ENCODE data around the gene DES.

DES gene

GRCh38 chr2:219471476-219472371 is 53.5 kb downstream of the DES start:
- Histone ChIP-seq H3K9me3 (ENCODE audit: control insufficient read depth, insufficient read depth, low read length) (no peaks in the 10 kb centered on the region), H3K4me1 (ENCODE audit: insufficient read depth, low read length) (peaks cover 12% of the 10 kb centered on the region), H3K36me3 (ENCODE audit: insufficient read depth, low read length) (0 out of 2 replicates have a peak, but pooled peaks cover 2% of the 10 kb centered on the region), H3K9ac (ENCODE audit: low read depth, low read length) (no peak overlapping the region)

DNA sequence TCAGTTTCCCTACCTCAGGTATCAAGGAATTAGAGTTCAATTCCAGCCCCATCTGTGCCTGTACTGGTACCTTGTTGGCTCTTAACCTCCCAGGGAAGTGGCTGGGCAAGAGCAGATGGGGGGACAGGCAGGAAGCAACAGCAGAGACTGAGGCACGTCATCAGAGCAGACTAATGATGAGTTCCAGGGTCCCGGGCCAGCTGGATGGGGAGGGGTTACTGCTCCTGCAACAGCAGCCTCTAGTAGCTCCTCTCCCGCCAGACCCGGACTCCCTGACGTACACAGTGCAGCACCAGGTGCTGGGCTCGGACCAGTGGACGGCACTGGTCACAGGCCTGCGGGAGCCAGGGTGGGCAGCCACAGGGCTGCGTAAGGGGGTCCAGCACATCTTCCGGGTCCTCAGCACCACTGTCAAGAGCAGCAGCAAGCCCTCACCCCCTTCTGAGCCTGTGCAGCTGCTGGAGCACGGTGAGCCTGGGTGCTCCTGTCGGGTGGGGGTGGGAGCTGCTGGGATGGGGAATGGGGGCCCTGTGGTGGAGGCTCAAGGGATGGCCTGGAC is 54.5 kb downstream of the DES start:
- peaks cover 17% of the 10 kb centered on the region for H3K4me1 ChIP-seq (ENCODE audit: insufficient read depth, low read length)
- no peaks in the 10 kb centered on the region for H3K9me3 ChIP-seq (ENCODE audit: control insufficient read depth, insufficient read depth, low read length)
- H3K9ac ChIP-seq (ENCODE audit: low read depth, low read length) = no peak overlapping the region
- H3K36me3 ChIP-seq (ENCODE audit: insufficient read depth, low read length) = 0 out of 2 replicates have a peak, but pooled peaks cover 2% of the 10 kb centered on the region

DNA sequence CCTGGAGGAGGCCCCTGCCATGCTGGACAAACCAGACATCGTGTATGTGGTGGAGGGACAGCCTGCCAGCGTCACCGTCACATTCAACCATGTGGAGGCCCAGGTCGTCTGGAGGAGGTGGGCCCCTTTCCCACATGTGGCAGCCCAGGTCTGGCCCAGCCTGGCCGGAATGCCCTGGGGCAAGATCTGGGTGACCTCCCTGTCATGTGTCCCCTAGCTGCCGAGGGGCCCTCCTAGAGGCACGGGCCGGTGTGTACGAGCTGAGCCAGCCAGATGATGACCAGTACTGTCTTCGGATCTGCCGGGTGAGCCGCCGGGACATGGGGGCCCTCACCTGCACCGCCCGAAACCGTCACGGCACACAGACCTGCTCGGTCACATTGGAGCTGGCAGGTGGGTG is 55.3 kb downstream of the DES start:
- Histone ChIP-seq H3K36me3 (ENCODE audit: insufficient read depth, low read length) (0 out of 2 replicates have a peak, but pooled peaks cover 2% of the 10 kb centered on the region), H3K4me1 (ENCODE audit: insufficient read depth, low read length) (peaks cover 17% of the 10 kb centered on the region), H3K9ac (ENCODE audit: low read depth, low read length) (no peak overlapping the region), H3K9me3 (ENCODE audit: control insufficient read depth, insufficient read depth, low read length) (no peaks in the 10 kb centered on the region)

GRCh38 chr2:219474285-219475060 is 56.3 kb downstream of the DES start:
- 0 out of 2 replicates have a peak, but pooled peaks cover 2% of the 10 kb centered on the region for H3K36me3 ChIP-seq (ENCODE audit: insufficient read depth, low read length)
- H3K9me3 ChIP-seq (ENCODE audit: control insufficient read depth, insufficient read depth, low read length) = no peaks in the 10 kb centered on the region
- peaks cover 13% of the 10 kb centered on the region for H3K4me1 ChIP-seq (ENCODE audit: insufficient read depth, low read length)
- H3K9ac ChIP-seq (ENCODE audit: low read depth, low read length) = no peak overlapping the region

DNA sequence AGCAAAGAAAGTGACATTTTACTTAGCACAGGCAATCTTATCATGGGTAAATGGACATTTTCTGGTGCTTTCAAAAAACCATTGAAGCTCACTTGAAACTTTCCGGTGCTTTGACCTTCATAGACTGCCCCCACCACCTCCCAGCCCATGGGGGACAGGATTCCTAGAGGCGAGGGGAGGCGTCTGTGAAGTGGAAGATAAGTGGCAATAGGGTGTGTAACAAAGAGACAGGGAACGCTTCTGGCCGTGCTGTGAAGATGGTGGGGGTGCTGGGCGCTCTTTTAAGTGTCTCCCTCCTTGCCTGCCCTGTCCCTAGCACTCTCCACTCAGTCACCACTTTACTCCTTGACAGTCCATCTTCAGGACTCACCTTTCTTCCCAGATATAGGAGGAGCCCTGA is 57.1 kb downstream of the DES start:
- H3K9ac ChIP-seq (ENCODE audit: low read depth, low read length) = no peak overlapping the region
- H3K36me3 ChIP-seq (ENCODE audit: insufficient read depth, low read length) = no peaks in the 10 kb centered on the region
- no peaks in the 10 kb centered on the region for H3K9me3 ChIP-seq (ENCODE audit: control insufficient read depth, insufficient read depth, low read length)

DNA sequence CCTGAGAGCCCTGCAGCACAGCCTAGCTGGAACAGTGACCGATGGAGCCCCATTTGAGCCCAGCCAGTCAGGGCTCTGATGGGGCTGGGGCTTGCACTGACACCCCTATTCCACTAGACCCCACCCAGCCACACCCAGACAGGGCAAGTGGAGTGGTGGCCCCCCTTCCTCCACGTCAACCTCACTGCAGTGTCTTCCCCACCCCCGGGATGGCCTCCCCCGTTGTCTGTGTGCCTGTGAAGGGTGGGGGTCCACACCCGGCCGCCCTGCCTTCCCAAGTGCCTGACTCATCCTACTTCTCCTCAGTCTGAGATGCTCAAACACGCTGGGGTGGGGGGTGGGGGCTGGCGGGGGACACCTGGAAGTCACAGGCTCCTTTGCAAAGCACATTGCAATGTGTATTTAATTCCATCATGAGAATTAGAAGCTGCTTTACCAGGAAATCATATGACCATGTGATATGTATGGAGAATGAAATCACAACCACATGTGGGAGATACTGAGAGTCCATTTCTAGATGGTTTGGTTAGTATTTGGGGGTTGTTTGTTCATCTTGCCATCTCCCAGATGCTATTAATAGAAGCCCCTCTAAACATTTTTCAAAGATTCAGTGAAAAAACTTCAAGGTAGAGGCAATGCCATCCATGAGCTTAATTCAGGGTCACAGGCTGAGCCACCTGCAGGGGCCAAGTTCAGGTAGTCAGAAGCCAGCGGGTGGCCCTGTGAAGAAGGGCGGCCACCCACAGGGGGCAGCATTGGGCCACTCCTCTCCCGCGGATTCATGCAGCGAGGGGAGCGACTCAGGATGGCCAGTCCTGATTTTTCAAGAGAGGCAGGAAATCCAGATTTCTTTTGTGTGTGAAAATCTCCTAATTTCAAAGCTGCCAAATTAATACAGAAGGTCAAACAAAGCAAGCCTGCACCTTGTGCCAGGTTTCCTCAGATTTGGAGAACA is 57.8 kb downstream of the DES start:
- H3K9ac ChIP-seq (ENCODE audit: low read depth, low read length) = peak overlapping the region; percentile 60

More for the DNA sequence above, 57.1 kb downstream of the DES start:
- peaks cover 13% of the 10 kb centered on the region for H3K4me1 ChIP-seq (ENCODE audit: insufficient read depth, low read length)

More for the DNA sequence above, 57.8 kb downstream of the DES start:
- Histone ChIP-seq H3K9me3 (ENCODE audit: control insufficient read depth, insufficient read depth, low read length) (no peaks in the 10 kb centered on the region), H3K4me1 (ENCODE audit: insufficient read depth, low read length) (peaks cover 13% of the 10 kb centered on the region), H3K36me3 (ENCODE audit: insufficient read depth, low read length) (no peaks in the 10 kb centered on the region)

All from ES-I3 (cell line).